Colonic mucosa (tissue), 4 donors: Measurements from ENCODE around the gene WDFY4. TPM values are rescaled to one million over a fixed set of nuclear protein-coding genes. Genes with fewer than 3 reads are reported as not detected.

Experiments used
- DNase-seq: peaks from one replicate; pipeline ENCODE4 v3.0.0-alpha.2; 2020
- H3K27ac ChIP-seq: fragments of 200-600 bp; one replicate; pipeline ENCODE4 v1.8.0; 2021
- H3K27me3 ChIP-seq: fragments of 200-600 bp; one replicate; pipeline ENCODE4 v1.8.0; 2021
- H3K36me3 ChIP-seq: fragments of 200-600 bp; one replicate; pipeline ENCODE4 v1.8.0; 2021
- H3K4me1 ChIP-seq: fragments of 200-600 bp; one replicate; pipeline ENCODE4 v1.8.0; 2021; ENCODE audit warnings: mild to moderate bottlenecking
- H3K4me3 ChIP-seq: fragments of 200-600 bp; one replicate; pipeline ENCODE4 v1.8.0; 2021
- H3K9ac ChIP-seq, 2 donors: one replicate each; pipeline ENCODE4 v1.7.0; 2013; ENCODE audit warnings: control low read depth in 2 of 2, low read depth in 2 of 2, low read length in 2 of 2
- H3K9me3 ChIP-seq: fragments of 200-600 bp; one replicate; pipeline ENCODE4 v1.8.0; 2021
- CTCF ChIP-seq: fragments of 200-600 bp; IDR thresholded peaks from one replicate; pipeline ENCODE4 v1.8.0; 2022; ENCODE audit warnings: antibody characterized with exemption, mild to moderate bottlenecking
- intact Hi-C: fragments of 100-400 bp; cut with DNase I; formaldehyde crosslinking; loops from one replicate; pipeline ENCODE4 v1.14.1; 2022
- total RNA-seq, 2 donors: library from RNA; stranded (reverse); fragmentation: NEBNext Ultra II Directional in 1 of 2; extraction: Animal tissue kit (Norgen Biotek cat#: 25700) in 1 of 2; gene quantifications; one replicate each; pipeline ENCODE4 v1.2.1, GENCODE V29; 2021
- donor health status: healthy.
- donor health status: DM: no; HTN: no; CAD: no.
- donor health status: DM: no; HTN: no; CAD: no.

The WDFY4 gene
- total RNA-seq, 2 donors from 2014 or later, result 1.5 to 1.6 TPM

GRCh38 chr10:48907730-48908129 is 223.1 kb downstream of the WDFY4 start:
- TF ChIP-seq CTCF, result no peak
- H3K9me3 ChIP-seq, result no peaks in the 10 kb centered on the region
- no peaks in the 10 kb centered on the region for H3K27me3 ChIP-seq
- no peak overlapping the region for H3K27ac ChIP-seq
- no peak for DNase-seq
- no peaks in the 10 kb centered on the region for H3K4me1 ChIP-seq
- no peak overlapping the region for H3K9ac ChIP-seq
- intact Hi-C loops, result no loop called here
- no peak overlapping the region for H3K4me3 ChIP-seq
- H3K36me3 ChIP-seq, result no peaks in the 10 kb centered on the region

- no peak for TF ChIP-seq CTCF
- H3K9ac ChIP-seq, result no peak overlapping the region
- DNase-seq, result no peak
- H3K27ac ChIP-seq, result no peak overlapping the region
- no peaks in the 10 kb centered on the region for H3K9me3 ChIP-seq
- H3K4me3 ChIP-seq, result no peak overlapping the region
- no peaks in the 10 kb centered on the region for H3K4me1 ChIP-seq
- intact Hi-C loops, result no loop called here
- no peaks in the 10 kb centered on the region for H3K27me3 ChIP-seq
- no peaks in the 10 kb centered on the region for H3K36me3 ChIP-seq
These were observed 225.9 kb downstream of the WDFY4 start for GRCh38 chr10:48910548-48910947.

- intact Hi-C loops, result no loop called here
- no peak for TF ChIP-seq CTCF
- H3K27me3 ChIP-seq, result no peaks in the 10 kb centered on the region
- no peaks in the 10 kb centered on the region for H3K4me1 ChIP-seq
- no peak for DNase-seq
- H3K9ac ChIP-seq, result no peak overlapping the region
- H3K9me3 ChIP-seq, result no peaks in the 10 kb centered on the region
- H3K36me3 ChIP-seq, result no peaks in the 10 kb centered on the region
- no peak overlapping the region for H3K4me3 ChIP-seq
- H3K27ac ChIP-seq, result no peak overlapping the region
These were observed 229.0 kb downstream of the WDFY4 start for GRCh38 chr10:48913674-48914073.

GRCh38 chr10:48923748-48924147 is 239.1 kb downstream of the WDFY4 start:
- no peak overlapping the region for H3K4me3 ChIP-seq
- H3K9me3 ChIP-seq, result no peaks in the 10 kb centered on the region
- H3K27ac ChIP-seq, result no peak overlapping the region
- intact Hi-C loops, result no loop called here
- no peak for TF ChIP-seq CTCF
- H3K27me3 ChIP-seq, result no peaks in the 10 kb centered on the region
- H3K4me1 ChIP-seq, result no peaks in the 10 kb centered on the region
- no peak for DNase-seq
- no peak overlapping the region for H3K9ac ChIP-seq
- H3K36me3 ChIP-seq, result no peaks in the 10 kb centered on the region

GRCh38 chr10:48924988-48925387 is 240.3 kb downstream of the WDFY4 start:
- Histone ChIP-seq H3K9me3 (no peaks in the 10 kb centered on the region), H3K27me3 (no peaks in the 10 kb centered on the region), H3K4me1 (no peaks in the 10 kb centered on the region), H3K9ac (no peak overlapping the region), H3K36me3 (no peaks in the 10 kb centered on the region), H3K4me3 (no peak overlapping the region), H3K27ac (no peak overlapping the region)
- intact Hi-C loops, result no loop called here
- no peak for TF ChIP-seq CTCF
- DNase-seq, result no peak

- no peaks in the 10 kb centered on the region for H3K9me3 ChIP-seq
- H3K4me3 ChIP-seq, result no peak overlapping the region
- no peak for TF ChIP-seq CTCF
- no peaks in the 10 kb centered on the region for H3K27me3 ChIP-seq
- no peaks in the 10 kb centered on the region for H3K36me3 ChIP-seq
- no peak for DNase-seq
- H3K4me1 ChIP-seq, result no peaks in the 10 kb centered on the region
- intact Hi-C loops, result no loop called here
- H3K9ac ChIP-seq, result no peak overlapping the region
- H3K27ac ChIP-seq, result no peak overlapping the region
These were observed 241.6 kb downstream of the WDFY4 start for GRCh38 chr10:48926255-48926654.
